HepG2 (cell line): ENCODE measurements around the gene CALY. TPM values are rescaled to one million over a fixed set of nuclear protein-coding genes. Genes with fewer than 3 reads are reported as not detected.

Experiments
- ARID2 ChIP-seq: sonication (generic); formaldehyde crosslinking; IDR thresholded peaks from 2 replicates; pipeline ENCODE4 v1.8.1; 2022; ENCODE audit warnings: mild to moderate bottlenecking, missing genetic modification reagents, borderline replicate concordance
- BCL6 ChIP-seq: IDR thresholded peaks from 2 replicates; pipeline ENCODE4 v1.6.1; 2016; ENCODE audit warnings: missing genetic modification reagents, missing compliant biosample characterization
- EED ChIP-seq: sonication (generic); formaldehyde crosslinking; IDR thresholded peaks from 2 replicates; pipeline ENCODE4 v1.5.0; 2020; ENCODE audit warnings: mild to moderate bottlenecking, missing genetic modification reagents
- HOXA3 ChIP-seq: sonication (generic); formaldehyde crosslinking; IDR thresholded peaks from 2 replicates; pipeline ENCODE4 v1.5.0; 2020; ENCODE audit warnings: missing genetic modification reagents
- KDM5A ChIP-seq: fragments of 200-600 bp; sonication (generic); IDR thresholded peaks from 2 replicates; pipeline ENCODE4 v1.7.0; 2018; ENCODE audit warnings: antibody characterized with exemption, mild to moderate bottlenecking, low read length, borderline replicate concordance
- MAF1 ChIP-seq: sonication (generic); formaldehyde crosslinking; IDR thresholded peaks from 2 replicates; pipeline ENCODE4 v1.5.0; 2020; ENCODE audit warnings: missing genetic modification reagents, borderline replicate concordance
- MAZ ChIP-seq, 2 experiments: sonication (generic) in 1 of 2; formaldehyde crosslinking in 1 of 2; IDR thresholded peaks; 2 replicates each; pipeline versions ENCODE4 v1.5.0 to v1.6.1; 2012 to 2020; ENCODE audit warnings: low read depth in 2 of 2, mild to moderate bottlenecking in 2 of 2, borderline replicate concordance in 1 of 2, improper control_type of control experiment in 1 of 2, low read length in 1 of 2, missing genetic modification reagents in 1 of 2, moderate library complexity in 1 of 2
- MEIS2 ChIP-seq: sonication (generic); formaldehyde crosslinking; IDR thresholded peaks from 2 replicates; pipeline ENCODE4 v1.9.0; 2021; ENCODE audit warnings: mild to moderate bottlenecking, missing genetic modification reagents
- MIER2 ChIP-seq: IDR thresholded peaks from 2 replicates; pipeline ENCODE4 v1.6.1; 2016; ENCODE audit warnings: missing biosample characterization, missing genetic modification reagents
- MYC ChIP-seq: sonication (generic); formaldehyde crosslinking; IDR thresholded peaks from 2 replicates; pipeline ENCODE4 v1.9.0; 2021; ENCODE audit warnings: missing genetic modification reagents, borderline replicate concordance
- PHF5A ChIP-seq: IDR thresholded peaks from one replicate; pipeline ENCODE4 v1.6.1; 2018; ENCODE audit warnings: low read depth, missing genetic modification reagents; ENCODE audit not compliant: unreplicated experiment
- PRPF4 ChIP-seq: fragments of 200-400 bp; formaldehyde crosslinking; IDR thresholded peaks from 2 replicates; pipeline ENCODE4 v1.6.1; 2016; ENCODE audit warnings: low read length, low read depth; ENCODE audit not compliant: poor library complexity, severe bottlenecking
- RXRB ChIP-seq: IDR thresholded peaks from 2 replicates; pipeline ENCODE4 v1.6.1; 2016; ENCODE audit warnings: borderline replicate concordance, missing genetic modification reagents, missing compliant biosample characterization
- SMYD3 ChIP-seq: sonication (generic); formaldehyde crosslinking; IDR thresholded peaks from 2 replicates; pipeline ENCODE4 v1.8.1; 2023; ENCODE audit warnings: mild to moderate bottlenecking, missing genetic modification reagents
- TARDBP ChIP-seq: sonication (generic); formaldehyde crosslinking; IDR thresholded peaks from 2 replicates; pipeline ENCODE4 v1.8.0; 2022; ENCODE audit warnings: mild to moderate bottlenecking, missing genetic modification reagents
- WIZ ChIP-seq: sonication (generic); formaldehyde crosslinking; IDR thresholded peaks from 2 replicates; pipeline ENCODE4 v1.5.1; 2020; ENCODE audit warnings: mild to moderate bottlenecking, missing genetic modification reagents
- ZBTB8A ChIP-seq: sonication (generic); formaldehyde crosslinking; IDR thresholded peaks from 2 replicates; pipeline ENCODE4 v1.4.0; 2020; ENCODE audit warnings: mild to moderate bottlenecking, low read depth, missing genetic modification reagents, borderline replicate concordance
- ZFP36L2 ChIP-seq: sonication (generic); formaldehyde crosslinking; IDR thresholded peaks from 2 replicates; pipeline ENCODE4 v1.4.0; 2020; ENCODE audit warnings: missing genetic modification reagents
- ZNF101 ChIP-seq: sonication (generic); formaldehyde crosslinking; IDR thresholded peaks from 2 replicates; pipeline ENCODE4 v1.4.0; 2020; ENCODE audit warnings: mild to moderate bottlenecking, low read depth, missing genetic modification reagents, borderline replicate concordance
- ZNF256 ChIP-seq: sonication (generic); formaldehyde crosslinking; conservative IDR thresholded peaks from 2 replicates; pipeline ENCODE4 v1.4.0; 2020; ENCODE audit warnings: missing genetic modification reagents
- ZNF496 ChIP-seq: sonication (generic); formaldehyde crosslinking; IDR thresholded peaks from 2 replicates; pipeline ENCODE4 v1.8.1; 2023; ENCODE audit warnings: mild to moderate bottlenecking, moderate library complexity, missing genetic modification reagents; ENCODE audit not compliant: insufficient replicate concordance
- ZNF567 ChIP-seq: sonication (generic); formaldehyde crosslinking; IDR thresholded peaks from 2 replicates; pipeline ENCODE4 v1.8.1; 2023; ENCODE audit warnings: mild to moderate bottlenecking, missing genetic modification reagents, borderline replicate concordance
- ZNF761 ChIP-seq: sonication (generic); formaldehyde crosslinking; conservative IDR thresholded peaks from 2 replicates; pipeline ENCODE4 v1.4.0; 2020; ENCODE audit warnings: mild to moderate bottlenecking, missing genetic modification reagents
- polyA plus RNA-seq, 8 experiments: library from polyadenylated mRNA; depleted of rRNA in 3 of 8; stranded (reverse) in 7 of 8; unstranded in 1 of 8; fragments of >200 nt; fragmentation: Illumina TruSeq in 4 of 8; extraction: Trizol in 4 of 8; gene quantifications; 2 replicates each; pipeline versions ENCODE4 v1.2.1 to v1.2.3, GENCODE V29; 2011 to 2016; ENCODE audit warnings: low read depth in 4 of 8, missing spikeins in 1 of 8, mixed read lengths in 1 of 8; ENCODE audit not compliant: insufficient read depth in 1 of 8
- total RNA-seq, 5 experiments: library from RNA; depleted of rRNA; stranded (reverse); fragments of >200 nt; fragmentation: Illumina TruSeq; extraction: Trizol; gene quantifications; 2 replicates each; pipeline ENCODE4 v1.2.3, GENCODE V29; 2016; ENCODE audit warnings: low read depth in 1 of 5
- TF ChIP-seq, protein P1 (sequence below): sonication (generic); formaldehyde crosslinking; IDR thresholded peaks from 2 replicates; pipeline ENCODE4 v1.5.0; 2020; ENCODE audit warnings: missing genetic modification reagents
- TF ChIP-seq, protein P2 (sequence below): sonication (generic); formaldehyde crosslinking; IDR thresholded peaks from 2 replicates; pipeline ENCODE4 v1.4.0; 2020; ENCODE audit warnings: mild to moderate bottlenecking, missing genetic modification reagents
- TF ChIP-seq, protein P3 (sequence below): sonication (generic); formaldehyde crosslinking; IDR thresholded peaks from 2 replicates; pipeline ENCODE4 v1.5.0; 2020; ENCODE audit warnings: missing genetic modification reagents
- TF ChIP-seq, protein P4 (sequence below): IDR thresholded peaks from 2 replicates; pipeline ENCODE4 v1.6.1; 2016; ENCODE audit warnings: mild to moderate bottlenecking, missing biosample characterization, missing genetic modification reagents

CALY gene
- total and polyA plus RNA-seq, 2 of the 13 experiments (the other 11 are each of a cell fraction or from before 2014, with no cell fraction given) = 0.08 TPM; not detected in 1

DNA sequence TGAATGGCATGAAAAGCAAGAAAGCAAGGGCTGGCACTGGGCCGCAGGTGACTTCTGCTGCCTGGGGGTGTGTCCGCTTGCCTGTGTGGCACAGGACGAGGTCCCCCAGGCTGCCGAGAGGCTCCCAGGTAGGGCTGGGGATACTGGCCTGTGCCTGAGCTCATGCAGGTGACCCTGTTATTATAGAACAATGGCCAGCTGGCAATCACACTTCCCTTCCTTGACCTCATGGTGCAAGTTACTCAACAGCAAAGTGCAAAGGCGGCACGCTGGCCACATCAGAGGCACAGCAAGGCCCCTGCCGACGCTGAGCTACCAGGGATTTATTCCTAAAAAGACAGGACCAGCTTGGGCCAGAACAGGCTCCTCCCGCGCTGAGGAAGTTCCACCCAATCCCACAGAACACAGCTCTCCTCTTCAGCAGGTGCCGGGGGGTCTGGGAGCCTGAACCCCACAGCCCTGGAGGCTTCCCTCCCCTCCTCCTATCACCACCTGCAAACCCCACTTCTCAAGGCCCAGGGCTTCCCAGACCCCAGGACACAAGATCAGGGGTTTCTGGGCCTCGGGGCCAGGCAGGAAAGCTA is 58.6 kb downstream of the CALY start (continued):
- TF ChIP-seq PHF5A (CRISPR knock-in tag) (no peak), EED (CRISPR knock-in tag) (0 out of 2 replicates have a peak, but pooled peaks have one; percentile 35), WIZ (no peak), ZFP36L2 (CRISPR knock-in tag) (no peak), ZNF496 (CRISPR knock-in tag) (no peak), ZBTB8A (no peak), ARID2 (no peak), MEIS2 (CRISPR knock-in tag) (no peak), MAF1 (CRISPR knock-in tag) (no peak), MIER2 (CRISPR knock-in tag) (no peak), ZNF567 (CRISPR knock-in tag) (no peak), TARDBP (no peak; the same call in 1 of the 2 replicates), ZNF101 (CRISPR knock-in tag) (no peak), RXRB (CRISPR knock-in tag) (no peak), HOXA3 (CRISPR knock-in tag) (peak; percentile 9; the same call in 1 of the 2 replicates), SMYD3 (CRISPR knock-in tag) (no peak), PRPF4 (no peak), MAZ (IDR thresholded peaks at IDR 0.05; ENCODE audit: borderline replicate concordance, low read depth, low read length) (no peak), MAZ (CRISPR knock-in tag; IDR thresholded peaks at IDR 0.05; ENCODE audit: low read depth) (0 out of 2 replicates have a peak, but pooled peaks have one; percentile 46), BCL6 (peak; percentile 98), ZNF256 (CRISPR knock-in tag) (no peak), ZNF761 (CRISPR knock-in tag) (no peak), KDM5A (no peak), MYC (CRISPR knock-in tag) (no peak)
- TF ChIP-seq, protein P1, sequence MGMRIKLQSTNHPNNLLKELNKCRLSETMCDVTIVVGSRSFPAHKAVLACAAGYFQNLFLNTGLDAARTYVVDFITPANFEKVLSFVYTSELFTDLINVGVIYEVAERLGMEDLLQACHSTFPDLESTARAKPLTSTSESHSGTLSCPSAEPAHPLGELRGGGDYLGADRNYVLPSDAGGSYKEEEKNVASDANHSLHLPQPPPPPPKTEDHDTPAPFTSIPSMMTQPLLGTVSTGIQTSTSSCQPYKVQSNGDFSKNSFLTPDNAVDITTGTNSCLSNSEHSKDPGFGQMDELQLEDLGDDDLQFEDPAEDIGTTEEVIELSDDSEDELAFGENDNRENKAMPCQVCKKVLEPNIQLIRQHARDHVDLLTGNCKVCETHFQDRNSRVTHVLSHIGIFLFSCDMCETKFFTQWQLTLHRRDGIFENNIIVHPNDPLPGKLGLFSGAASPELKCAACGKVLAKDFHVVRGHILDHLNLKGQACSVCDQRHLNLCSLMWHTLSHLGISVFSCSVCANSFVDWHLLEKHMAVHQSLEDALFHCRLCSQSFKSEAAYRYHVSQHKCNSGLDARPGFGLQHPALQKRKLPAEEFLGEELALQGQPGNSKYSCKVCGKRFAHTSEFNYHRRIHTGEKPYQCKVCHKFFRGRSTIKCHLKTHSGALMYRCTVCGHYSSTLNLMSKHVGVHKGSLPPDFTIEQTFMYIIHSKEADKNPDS (CRISPR knock-in tag) = no peak
- TF ChIP-seq, protein P2, sequence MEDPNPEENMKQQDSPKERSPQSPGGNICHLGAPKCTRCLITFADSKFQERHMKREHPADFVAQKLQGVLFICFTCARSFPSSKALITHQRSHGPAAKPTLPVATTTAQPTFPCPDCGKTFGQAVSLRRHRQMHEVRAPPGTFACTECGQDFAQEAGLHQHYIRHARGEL (CRISPR knock-in tag) = no peak
- TF ChIP-seq, protein P3, sequence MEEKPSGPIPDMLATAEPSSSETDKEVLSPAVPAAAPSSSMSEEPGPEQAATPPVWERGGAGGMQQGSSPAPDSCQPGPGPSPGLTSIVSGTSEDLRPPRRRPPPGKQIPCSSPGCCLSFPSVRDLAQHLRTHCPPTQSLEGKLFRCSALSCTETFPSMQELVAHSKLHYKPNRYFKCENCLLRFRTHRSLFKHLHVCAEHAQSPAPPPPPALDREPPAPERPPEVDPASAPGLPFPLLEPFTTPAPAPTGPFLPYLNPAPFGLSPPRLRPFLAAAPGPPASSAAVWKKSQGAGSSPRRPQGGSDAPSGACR (CRISPR knock-in tag) = no peak
- TF ChIP-seq, protein P4, sequence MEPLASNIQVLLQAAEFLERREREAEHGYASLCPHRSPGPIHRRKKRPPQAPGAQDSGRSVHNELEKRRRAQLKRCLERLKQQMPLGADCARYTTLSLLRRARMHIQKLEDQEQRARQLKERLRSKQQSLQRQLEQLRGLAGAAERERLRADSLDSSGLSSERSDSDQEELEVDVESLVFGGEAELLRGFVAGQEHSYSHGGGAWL (CRISPR knock-in tag) = no peak
